CD4-positive, alpha-beta T cell treated with Interleukin-2 at 100 ng/mL for 4 hours (primary cell): Measurements from ENCODE around the gene LIF.

Experiments used
- DNase-seq: peaks from one replicate; pipeline ENCODE4 v3.0.0-alpha.2; 2020; ENCODE audit warnings: low spot score

LIF gene

DNA sequence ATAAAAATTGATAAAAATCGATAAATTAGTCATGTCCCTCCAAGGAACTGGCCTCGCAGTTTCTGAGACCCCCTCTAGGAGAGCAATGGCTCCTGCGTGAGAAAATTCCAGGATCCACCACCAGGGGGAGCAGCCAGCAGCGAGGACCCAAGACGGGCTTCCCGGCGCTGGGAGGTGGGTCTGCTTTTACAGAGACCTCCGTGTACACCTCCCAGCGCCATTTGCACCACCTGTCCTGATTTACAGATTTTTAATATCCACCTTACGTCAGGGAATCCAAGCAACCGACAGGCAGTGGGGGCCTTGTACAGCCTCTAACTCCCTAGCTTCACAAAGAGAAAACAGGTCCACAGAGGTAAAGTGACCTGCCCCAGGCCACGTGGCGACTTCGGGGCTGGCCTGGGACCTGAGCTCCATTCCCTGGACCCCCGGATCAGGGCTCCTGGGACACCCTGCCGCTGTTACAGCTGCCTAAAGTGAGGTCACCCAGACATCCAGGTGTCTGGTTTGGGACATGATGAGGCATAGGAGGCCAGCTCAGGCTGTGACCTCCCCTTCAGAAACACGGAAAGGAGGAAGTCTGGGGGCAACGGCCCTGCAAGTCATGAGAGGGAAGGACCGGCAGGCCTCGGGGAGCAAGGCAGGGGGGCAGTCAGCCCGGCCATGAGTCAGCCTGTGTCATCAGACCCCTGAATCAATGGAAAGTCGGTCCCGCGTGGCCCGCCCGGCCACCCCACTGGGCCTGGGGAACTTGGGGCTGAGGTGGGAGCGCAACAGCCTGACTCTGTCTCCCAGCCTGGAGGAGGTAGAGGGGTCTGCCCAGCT is 16.6 kb upstream of the LIF start:
- peak; percentile 78 for DNase-seq

GRCh38 chr22:30262112-30262511 is 15.6 kb upstream of the LIF start:
- no peak for DNase-seq

- DNase-seq: no peak
Measured at GRCh38 chr22:30261134-30261533, 14.6 kb upstream of the LIF start.

DNA sequence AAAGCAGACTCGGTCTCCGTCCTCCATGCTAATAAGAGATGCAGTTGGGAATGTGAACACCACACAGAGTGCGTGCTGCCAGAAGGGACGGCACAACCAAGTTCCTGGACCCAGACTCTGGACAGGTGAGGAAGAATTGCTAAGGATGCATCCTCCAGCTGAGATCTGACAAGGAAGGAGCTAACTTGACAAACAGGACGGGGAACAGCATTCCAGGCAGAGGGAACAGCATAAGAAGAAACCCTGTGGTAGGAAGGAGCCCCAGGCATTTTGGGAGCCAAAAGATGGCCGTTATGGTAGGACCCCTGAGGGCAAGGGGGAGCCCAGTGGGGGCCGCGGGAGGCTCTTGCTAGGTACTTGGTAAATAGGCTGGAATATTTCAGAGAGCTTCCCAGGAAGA is 14.1 kb upstream of the LIF start:
- DNase-seq: no peak

- no peak for DNase-seq
Measured at GRCh38 chr22:30260276-30260675, 13.7 kb upstream of the LIF start.

- DNase-seq: no peak
Measured at GRCh38 chr22:30254314-30254713, 7.8 kb upstream of the LIF start.

DNA sequence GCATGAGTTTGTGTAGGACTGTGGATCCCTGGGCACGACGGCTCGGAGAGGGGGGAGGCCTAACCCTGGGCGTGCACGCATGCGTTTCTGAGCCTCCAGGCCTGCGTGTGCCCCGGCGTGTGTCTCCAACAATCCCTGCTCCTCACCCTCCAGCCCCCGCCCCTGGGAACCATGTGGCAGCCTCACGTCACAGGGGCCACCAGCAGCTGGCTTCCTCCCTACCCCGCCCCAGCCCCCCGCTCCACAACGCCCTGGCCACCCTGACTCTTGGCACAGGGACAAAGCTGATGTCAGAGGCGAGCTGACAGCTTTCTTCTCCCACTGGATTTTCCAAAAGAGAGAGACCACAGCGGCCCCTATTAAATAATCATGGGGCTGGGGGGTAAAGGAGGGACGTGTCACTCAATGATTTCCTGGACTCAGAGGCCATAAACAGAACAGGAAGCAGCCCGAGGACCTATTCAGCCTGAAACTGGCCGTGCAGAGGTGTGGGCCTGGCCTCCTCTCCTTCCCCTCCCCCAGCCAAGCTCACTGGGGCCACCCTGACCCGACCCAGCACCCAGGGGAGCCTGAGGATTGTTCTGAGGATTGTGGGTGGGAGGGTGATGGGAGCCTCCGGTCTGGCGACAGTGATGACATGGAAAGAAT is 6.8 kb upstream of the LIF start:
- no peak for DNase-seq

DNA sequence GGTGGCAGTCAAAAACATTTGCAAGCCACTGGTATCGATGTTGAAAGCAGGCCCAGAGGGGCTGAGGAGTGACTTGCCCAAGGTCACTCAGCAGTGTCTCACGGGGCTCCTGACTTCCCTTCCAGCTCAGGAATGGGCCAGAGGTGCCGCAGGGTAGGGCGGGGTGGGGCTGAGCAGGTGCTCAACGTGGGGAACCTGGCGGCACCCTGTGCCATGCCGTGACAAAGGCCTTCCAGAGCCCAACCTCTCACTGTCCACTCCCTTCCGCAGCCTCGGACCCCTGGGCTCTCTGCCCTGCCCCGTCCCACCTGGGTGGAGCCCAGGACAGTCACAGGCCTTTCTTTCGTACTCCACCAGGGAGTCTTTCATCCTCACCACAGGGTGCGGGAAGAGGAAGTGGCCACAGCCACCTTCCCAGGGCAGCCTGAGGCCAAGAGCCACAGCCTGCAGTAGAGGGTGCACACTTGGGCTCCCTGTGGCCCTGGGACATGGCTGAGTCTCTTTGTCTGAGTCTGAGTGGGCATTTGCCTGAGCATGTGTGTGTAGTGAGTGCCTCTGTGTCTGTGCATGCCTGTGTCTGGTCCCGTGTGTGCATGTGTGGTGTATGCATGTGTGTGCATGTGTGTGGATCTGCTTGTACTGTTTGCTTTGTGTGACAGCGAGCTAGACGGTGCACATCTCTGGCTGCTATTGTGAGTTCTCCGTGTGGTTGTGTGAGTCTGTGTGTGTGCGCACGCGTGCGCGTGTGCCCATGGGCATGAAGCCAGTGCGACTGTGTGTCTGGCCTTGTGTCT is 6.0 kb upstream of the LIF start:
- DNase-seq: no peak

DNA sequence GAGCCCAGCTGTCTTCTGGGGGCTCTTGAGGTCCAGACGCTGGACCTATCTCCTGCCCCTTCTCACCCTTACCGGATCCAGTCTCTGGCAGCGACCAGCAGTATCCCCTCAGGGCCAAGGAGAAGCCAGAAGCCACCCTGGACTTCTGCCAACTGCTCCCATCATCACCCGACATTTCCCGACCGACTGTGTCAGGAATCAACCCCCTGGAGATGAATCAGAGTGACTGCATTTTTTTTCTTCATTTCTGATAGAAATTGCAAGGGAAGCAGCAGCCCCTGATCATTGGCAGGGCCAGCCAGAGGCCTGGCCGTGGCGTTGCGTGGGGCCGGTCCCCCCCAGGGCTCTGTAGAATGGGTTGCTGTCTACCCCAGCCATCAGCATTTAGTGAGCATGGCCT is 5.2 kb upstream of the LIF start:
- no peak for DNase-seq

DNA sequence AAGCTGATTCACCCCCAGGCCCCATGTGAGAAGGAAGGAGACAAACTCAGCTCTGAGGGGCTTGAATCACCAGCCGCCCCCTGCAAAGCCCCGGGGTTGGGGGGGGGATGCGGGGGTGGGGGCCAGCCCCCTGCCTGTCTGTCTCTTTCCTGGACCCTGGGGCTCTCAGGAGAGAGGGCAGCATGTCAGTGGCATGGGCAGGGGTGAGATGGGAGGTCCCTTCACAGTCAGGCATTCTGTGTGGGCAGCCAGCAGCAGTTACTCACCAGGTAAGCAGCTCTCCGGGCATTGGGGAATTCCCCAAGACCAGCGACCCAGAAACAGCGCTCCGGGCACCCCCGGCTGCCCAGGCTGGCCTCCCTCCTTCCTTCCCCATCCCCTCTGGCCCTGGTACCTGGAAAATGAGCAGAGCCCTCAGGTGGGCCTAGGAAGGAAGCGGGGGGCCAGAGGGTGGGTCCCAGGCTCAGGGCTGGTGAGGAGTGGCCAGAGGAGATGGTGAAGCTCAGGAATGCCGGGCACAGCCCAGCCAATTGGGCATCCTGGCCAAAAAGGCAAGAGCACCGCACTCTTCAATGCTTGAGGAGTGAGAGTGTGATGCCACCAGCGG is 4.2 kb upstream of the LIF start:
- DNase-seq: no peak

GRCh38 chr22:30250039-30250565 is 3.5 kb upstream of the LIF start:
- DNase-seq: no peak

- DNase-seq: no peak
Measured at GRCh38 chr22:30249049-30250038, 2.8 kb upstream of the LIF start.

DNA sequence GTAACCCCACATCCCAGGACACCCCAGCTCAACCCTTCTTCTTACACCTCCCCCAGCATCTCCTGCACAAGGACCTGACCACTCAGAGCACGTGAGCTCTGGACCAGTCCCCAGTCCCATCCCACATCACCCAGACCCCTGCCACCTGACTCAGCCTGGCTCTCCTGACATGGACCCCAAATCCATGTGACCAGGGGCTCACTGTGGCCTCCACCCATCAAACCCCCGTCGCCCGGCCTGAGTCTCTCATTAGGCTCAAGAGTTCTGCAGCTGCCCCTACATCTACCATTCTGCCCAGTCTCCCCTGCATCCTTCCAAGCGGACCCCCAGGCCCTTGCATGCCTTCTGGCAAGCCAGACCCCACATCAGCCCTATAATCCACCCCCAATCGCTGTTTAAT is 1.9 kb upstream of the LIF start:
- no peak for DNase-seq

DNA sequence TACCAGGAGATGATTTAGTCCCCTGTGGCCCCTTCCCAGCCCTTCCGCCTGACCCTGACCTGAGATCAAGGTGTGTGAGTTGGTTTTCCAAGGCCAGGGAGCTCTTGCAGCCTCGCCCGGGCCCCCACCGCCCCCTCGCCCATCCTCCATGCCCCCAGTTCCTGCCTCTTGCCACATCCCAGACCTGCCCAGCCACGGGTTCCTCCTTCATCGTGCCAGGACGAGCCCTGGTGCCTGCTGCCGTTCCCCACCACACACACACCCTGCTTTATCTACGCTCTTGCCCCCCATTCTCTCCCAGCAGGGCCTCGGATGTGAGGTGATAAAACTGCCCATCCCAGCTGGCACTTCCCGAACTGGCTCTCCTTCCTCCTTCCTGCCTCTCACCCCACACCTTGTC is 1.4 kb upstream of the LIF start:
- DNase-seq: no peak

GRCh38 chr22:30247561-30247960 is 1.0 kb upstream of the LIF start:
- no peak for DNase-seq

GRCh38 chr22:30246814-30247376 is 336 bp upstream of the LIF start:
- peak; percentile 26 for DNase-seq

DNA sequence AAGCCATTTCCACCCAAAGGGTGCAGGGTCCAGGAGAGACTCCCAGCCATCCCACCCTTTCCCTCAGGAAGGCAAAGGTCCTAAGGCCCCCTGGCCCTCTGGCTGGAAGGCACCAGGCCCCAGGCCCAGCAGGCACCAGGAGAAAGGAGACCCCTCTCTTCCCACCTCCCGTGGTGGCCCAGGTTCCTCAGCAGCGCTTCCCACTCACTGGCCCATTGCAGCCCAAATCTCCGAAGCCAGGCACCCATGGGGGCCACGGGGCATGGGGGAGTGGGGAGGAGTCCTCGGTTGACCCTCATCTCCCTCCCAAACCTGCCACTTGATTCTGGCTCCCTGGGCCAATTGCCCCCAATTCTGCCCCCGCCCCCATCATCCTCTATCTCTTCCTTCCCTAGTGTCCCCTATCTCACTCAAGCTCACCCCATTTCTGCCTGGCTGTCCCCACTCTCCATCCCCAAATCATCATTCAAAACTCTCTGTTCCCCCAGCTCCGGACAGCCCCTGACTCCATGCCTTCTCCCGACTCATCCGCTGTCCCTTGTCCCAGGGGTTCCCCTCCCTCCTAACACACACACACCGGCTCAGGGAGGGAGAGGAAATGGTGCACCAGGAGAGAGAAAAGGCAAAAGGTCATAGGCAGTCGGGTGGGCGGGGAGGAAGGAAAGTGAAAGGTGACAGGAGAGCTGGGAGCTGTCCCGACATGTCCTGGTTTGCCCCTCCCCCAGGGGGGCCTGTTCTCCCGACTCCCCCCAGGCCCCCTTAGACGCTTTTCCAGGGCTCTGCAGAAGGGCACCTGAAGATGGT is 1.2 kb downstream of the LIF start:
- DNase-seq: no peak

GRCh38 chr22:30244641-30245040 is 1.9 kb downstream of the LIF start:
- no peak for DNase-seq

- DNase-seq: no peak
Measured at GRCh38 chr22:30244066-30244465, 2.5 kb downstream of the LIF start.

GRCh38 chr22:30243661-30244060 is 2.9 kb downstream of the LIF start:
- DNase-seq: no peak
